Measurements from ENCODE around the gene TIMM10.
A peak's percentile ranks its signal among the peaks of the same experiment; 100 is the strongest.

TIMM10 gene

DNA sequence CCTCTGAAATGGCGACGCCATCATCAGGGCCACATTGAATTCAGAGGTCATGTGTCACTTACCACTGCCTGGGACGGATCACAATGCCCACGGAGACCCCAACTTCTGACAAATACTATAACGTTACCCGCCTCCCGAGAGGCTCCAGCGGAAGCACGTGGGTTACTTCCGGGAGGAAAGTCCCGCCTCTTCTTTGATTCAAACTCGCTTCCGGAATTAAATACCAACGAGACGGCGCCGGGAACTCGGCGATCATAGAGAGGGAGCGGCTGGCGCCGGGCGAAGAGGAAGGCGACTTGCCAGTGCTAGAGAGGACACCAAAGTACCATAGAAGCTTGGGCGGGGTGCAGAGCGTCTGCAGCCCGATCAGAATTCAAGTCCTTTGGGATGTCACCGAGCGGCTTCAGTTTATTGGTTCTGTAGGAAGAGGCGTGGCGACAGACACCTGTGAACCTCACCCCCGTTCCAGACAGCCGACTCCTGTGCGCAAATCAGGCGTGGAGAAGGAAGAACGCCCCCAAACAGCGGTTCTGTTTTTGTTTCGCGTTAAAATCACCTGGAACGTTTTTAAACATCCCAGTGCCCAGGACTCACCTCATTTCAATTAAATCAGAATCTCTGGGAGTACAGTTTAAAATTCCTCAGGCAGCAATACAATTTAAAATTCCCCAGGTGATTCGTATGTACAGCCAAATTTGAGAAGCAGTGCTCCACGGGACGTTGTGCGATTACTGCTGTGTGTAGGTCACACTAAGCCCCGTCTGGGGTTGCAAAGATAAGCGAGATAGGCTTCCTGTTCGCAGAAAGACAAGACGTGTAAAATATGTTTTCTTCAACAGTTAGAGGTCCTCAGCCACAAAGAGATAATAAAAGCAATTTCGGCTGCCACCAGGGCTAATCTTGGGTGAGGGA lies at the start of gene TIMM10:
Gene TIMM10, minus strand, starts transcription at position 159 of the 912 bp plus-strand sequence. CDS start 565 bp downstream, outside the sequence.
- DNase-seq = peak; percentile 90

GRCh38 chr11:57574061-57574460 lies 43.5 kb upstream of the TIMM10 start:
- no peak for DNase-seq

DNA sequence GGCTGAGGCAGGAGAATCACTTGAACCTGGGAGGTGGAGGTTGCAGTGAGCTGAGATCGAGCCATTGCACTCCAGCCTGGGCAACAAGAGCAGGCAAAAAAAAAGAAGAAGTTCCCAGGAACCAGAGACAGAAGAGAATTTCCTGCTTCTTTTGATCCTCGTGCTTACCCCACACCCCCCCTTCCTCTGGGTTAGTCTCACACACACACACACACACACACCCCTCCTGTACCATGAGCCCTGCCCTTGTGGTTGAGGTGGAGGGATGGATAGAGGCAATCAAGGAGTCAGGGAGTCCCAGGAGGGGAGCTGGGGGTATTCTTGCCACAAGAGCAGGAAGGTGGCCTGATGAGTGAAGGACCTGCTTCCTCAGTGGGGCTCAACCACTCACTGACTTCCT lies 41.1 kb upstream of the TIMM10 start:
- DNase-seq = no peak

GRCh38 chr11:57568330-57568766 lies 37.8 kb upstream of the TIMM10 start:
- DNase-seq = no peak

- peak; percentile 91 for DNase-seq
These were observed 37.2 kb upstream of the TIMM10 start, which contains the start of gene UBE2L6 for GRCh38 chr11:57567515-57568329. TSS of gene UBE2L6 (minus strand) at chr11:57567672. CDS start at chr11:57567611, 61 bp downstream.

- no peak for DNase-seq
These were observed 36.5 kb upstream of the TIMM10 start for GRCh38 chr11:57566905-57567514.

DNA sequence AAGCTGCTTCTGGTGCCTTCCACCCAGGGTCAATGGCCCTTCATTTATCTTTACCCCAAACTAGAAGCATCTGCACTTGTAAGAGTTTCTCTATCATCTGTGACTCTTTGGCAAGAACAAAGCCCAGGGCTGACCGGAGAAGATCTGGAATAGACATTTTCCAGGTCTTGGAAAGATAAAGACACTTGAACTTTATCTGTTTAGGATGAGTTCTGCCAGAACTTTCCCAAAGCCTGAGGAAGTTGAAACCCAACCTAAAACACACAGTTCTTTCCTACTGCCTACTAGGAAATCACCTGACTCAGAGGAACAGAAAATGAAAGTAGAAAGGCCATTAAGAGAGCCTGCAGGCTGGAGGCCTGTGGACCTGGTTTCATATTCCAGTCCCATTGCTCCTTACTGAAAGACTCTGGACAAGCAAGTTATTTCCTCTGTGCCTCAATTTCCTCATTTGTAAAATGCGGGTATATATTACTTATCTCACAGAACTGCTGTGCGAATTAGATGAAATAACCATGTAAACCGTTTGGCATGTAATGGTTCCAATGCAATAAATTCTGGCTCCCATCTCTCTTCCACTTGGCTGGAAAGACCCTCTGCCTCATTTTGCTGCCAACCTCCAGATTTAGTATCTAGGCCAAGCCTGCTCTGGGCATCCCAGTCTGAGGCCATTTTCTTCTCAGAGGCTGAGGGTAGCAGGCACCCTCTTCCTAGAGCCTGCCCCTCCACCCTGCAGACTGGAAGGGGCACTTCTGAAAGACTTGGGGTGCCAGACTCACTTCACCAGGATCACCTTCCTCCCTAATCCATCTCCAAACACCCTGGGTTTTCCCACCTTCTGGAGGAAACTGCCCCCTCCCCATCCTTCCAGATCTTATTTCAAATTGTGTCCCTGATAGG lies 35.7 kb upstream of the TIMM10 start:
- peak; percentile 24 for DNase-seq

GRCh38 chr11:57562596-57562995 lies 32.0 kb upstream of the TIMM10 start:
- DNase-seq = no peak

DNA sequence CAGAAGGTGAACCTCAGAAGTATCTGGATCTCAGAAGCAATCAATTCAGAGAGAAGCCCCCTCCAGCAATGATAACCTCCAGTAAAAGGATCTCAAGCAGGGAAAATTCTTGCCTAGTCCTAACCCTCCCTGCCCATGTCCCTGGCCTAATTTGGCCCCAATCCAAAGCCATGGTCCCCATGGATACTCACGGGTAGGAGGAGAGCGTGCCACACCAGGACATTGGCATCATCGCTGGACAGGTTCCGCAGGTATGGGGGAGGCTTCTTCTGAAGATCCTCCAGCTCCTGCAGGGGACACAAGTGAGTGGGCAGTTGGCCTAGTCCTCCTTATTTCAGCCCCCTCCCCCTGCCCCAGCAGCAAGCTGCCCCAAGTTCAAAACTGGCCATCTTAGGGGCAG lies 29.6 kb upstream of the TIMM10 start:
- no peak for DNase-seq

DNA sequence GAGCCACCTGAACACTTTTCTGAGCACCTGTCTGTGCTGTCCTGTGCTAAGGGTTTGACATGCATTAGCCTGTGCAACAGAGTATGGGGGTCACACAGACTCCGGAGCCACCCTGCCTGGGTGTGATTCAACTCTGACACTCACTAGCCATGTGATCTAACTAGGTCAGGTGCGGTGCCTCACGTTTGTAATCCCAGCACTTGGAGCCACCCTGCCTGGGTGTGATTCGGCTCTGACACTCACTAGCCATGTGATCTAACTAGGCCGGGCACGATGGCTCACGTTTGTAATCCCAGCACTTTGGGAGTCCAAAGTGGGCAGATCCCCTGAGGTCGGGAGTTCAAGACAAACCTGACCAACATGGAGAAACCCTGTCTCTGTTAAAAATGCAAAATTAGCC lies 25.5 kb upstream of the TIMM10 start:
- no peak for DNase-seq

- DNase-seq = no peak
These were observed 24.8 kb upstream of the TIMM10 start for GRCh38 chr11:57555393-57555792.

DNA sequence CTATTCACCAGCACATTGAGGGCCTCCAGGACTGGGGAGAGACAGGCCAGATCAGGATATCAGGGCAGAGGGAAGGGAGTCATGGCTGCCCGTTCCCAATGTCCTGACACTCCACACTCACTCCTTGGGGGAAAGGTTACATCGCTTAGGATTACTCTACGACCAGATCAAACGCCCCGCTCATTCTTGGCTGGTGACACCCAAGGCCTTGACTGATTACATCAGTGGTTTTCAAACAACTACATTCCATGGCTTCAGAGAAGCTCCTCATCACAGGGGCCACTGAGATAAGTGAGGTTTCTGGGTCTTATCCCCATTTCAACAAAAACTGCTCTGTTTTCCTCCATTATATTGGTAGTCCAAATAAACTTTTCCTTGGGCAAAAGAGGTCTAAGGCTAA lies 21.9 kb upstream of the TIMM10 start:
- DNase-seq = no peak

DNA sequence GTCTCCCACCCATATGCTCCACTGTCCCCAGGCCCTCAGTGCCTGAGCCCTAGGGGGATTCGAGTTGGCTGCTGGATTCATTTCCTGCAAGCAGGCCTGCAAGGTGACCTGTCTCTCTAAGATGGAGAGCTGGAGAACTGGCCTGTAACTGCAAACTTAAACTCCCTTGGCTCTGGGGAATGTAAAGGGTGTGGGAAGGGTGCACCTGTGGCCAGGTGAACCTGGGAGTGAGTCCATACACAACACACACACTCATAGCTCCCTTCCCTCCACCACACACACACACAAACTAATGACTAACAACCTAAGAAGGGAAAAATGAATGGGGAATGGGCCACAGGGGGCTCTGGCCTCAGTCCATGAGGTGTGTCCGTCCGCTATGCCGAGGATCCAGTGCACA lies 21.4 kb upstream of the TIMM10 start:
- no peak for DNase-seq

- no peak for DNase-seq
These were observed 19.4 kb upstream of the TIMM10 start for GRCh38 chr11:57549983-57550382.

GRCh38 chr11:57547854-57548377 lies 17.4 kb upstream of the TIMM10 start:
- no peak for DNase-seq

DNA sequence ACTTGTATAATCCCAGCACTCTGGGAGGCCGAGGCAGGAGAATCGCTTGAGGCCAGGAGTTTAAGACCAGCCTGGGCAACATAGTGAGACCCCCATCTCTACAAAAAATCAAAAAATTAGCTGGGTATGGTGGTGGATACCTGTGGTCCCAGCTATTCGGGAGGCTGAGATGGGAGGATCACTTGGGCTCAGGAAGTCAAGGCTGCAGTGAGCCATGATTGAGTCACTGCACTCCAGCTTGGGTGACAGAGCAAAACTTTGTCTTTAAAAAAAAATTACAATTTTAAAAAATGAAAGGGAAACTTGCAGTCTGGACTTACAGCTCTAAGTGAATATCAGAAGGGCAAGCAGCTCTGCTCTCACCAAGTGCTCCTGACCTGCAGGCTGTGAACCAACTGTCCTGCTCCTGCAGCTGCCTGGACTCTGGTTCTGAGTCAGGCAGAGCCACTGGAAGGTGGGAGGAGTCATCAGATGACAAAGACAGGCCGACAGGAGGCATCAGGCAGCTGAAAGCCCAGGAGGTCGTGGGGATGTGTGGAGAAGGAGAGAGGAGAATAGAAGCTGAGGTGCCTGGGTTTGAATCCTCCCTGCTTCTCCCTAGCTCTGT lies 16.4 kb upstream of the TIMM10 start:
- no peak for DNase-seq

DNA sequence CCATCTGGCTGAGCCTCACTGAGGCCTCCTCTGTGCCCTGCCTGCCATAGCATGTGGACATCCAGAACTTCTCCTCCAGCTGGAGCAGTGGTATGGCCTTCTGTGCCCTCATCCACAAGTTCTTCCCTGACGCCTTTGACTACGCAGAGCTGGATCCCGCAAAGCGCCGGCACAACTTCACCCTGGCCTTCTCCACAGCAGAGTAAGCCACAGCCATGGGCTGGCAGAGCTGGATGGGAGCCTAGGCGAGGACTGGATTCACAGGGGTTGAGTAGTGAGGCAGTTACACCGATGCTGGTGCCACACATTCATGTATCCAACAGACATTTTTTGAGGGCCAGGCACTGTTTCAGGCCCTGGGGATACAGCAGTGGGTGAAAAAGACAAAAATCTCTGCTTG lies 15.9 kb upstream of the TIMM10 start:
- DNase-seq = no peak

DNA sequence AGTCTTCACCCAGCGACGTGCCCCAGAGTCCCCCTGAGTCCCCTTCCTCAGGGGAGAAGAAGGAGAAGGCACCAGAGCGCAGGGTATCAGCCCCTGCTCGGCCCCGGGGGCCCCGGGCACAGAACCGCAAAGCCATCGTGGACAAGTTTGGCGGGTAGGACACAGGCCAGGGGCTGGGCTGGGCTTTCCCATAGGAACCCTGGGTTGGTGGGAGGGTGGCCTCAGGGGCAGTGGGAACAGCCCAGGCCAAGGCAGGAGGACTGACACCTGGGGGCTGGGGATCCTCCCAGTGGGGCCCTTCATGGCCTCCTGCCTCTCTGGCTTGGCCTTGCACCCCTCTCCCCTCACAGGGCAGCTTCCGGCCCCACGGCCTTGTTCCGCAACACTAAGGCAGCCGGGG lies 15.3 kb upstream of the TIMM10 start:
- DNase-seq = no peak

- no peak for DNase-seq
These were observed 14.0 kb upstream of the TIMM10 start for GRCh38 chr11:57544566-57544965.

GRCh38 chr11:57543593-57543992 lies 13.0 kb upstream of the TIMM10 start:
- no peak for DNase-seq

DNA sequence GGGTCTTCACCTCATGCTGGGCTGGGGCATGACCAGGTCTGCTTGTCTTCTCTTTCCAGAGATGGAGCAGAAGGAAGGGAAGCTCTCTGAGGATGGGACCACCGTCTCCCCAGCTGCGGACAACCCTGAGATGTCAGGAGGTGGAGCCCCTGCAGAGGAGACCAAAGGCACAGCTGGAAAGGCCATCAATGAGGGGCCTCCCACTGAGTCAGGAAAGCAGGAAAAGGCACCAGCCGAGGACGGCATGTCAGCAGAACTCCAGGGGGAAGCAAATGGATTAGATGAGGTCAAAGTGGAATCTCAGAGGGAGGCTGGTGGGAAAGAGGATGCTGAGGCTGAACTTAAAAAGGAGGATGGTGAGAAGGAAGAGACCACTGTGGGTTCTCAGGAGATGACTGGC lies 12.0 kb upstream of the TIMM10 start:
- no peak for DNase-seq

GRCh38 chr11:57541169-57541568 lies 10.6 kb upstream of the TIMM10 start:
- DNase-seq = no peak
